ENCODE data around the gene ABI3. TPM values are rescaled to one million over a fixed set of nuclear protein-coding genes. Genes with fewer than 3 reads are reported as not detected.
A peak's percentile ranks its signal among the peaks of the same experiment; 100 is the strongest.
"Not testable (repeated sequence)": the region's sequence is repeated elsewhere in the genome, so short reads cannot be mapped to it uniquely, and the experiment has no call there.

ABI3 gene
- total RNA-seq, 1 experiment from 2014 or later = not detected

DNA sequence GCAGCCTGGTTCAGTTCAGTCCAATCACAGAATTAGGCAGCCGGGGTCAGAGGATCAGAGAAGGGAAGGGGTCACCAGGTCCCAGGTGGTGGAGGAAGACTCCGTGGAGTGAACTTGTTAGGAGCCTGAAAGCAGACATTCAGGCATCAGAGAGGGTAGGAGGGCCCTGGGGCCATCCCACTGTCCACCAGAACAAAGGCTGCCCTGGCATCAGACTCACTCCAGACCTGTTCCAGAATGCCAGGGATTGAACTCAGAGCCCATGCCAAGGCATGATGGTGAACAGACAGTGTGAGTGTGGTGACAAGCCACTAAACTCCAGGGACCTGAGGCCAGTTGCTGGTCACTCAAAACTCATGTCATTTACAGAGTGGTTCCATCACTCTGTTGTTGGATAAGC, 40.3 kb upstream of the ABI3 start:
- Mint-ChIP-seq H3K4me3 (ENCODE audit: unreplicated experiment) (no peak overlapping the region), H3K27me3 (ENCODE audit: insufficient read depth, unreplicated experiment) (peaks cover 37% of the 10 kb centered on the region), H3K36me3 (ENCODE audit: insufficient read depth, unreplicated experiment) (no peaks in the 10 kb centered on the region), H3K27ac (ENCODE audit: low read depth, unreplicated experiment) (no peak overlapping the region), H3K9me3 (ENCODE audit: unreplicated experiment) (peaks cover 16% of the 10 kb centered on the region), H3K4me1 (ENCODE audit: insufficient read depth, unreplicated experiment) (no peaks in the 10 kb centered on the region)
- no peak for DNase-seq (ENCODE audit: unreplicated experiment)
- intact Hi-C loops (cut with micrococcal nuclease) = no loop called here
- no TSS peak for BruUV-seq (replicated peaks)
- ChIA-PET POLR2A (no interaction called here), CTCF (interaction anchor here (1.4 kb wide), 1 partner anchor 9 kb away, joined by 7 read pairs; no protein-coding TSS in a partner anchor)
- TF ChIP-seq, protein P1, sequence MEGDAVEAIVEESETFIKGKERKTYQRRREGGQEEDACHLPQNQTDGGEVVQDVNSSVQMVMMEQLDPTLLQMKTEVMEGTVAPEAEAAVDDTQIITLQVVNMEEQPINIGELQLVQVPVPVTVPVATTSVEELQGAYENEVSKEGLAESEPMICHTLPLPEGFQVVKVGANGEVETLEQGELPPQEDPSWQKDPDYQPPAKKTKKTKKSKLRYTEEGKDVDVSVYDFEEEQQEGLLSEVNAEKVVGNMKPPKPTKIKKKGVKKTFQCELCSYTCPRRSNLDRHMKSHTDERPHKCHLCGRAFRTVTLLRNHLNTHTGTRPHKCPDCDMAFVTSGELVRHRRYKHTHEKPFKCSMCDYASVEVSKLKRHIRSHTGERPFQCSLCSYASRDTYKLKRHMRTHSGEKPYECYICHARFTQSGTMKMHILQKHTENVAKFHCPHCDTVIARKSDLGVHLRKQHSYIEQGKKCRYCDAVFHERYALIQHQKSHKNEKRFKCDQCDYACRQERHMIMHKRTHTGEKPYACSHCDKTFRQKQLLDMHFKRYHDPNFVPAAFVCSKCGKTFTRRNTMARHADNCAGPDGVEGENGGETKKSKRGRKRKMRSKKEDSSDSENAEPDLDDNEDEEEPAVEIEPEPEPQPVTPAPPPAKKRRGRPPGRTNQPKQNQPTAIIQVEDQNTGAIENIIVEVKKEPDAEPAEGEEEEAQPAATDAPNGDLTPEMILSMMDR (IDR thresholded peaks at IDR 0.05; ENCODE audit: unreplicated experiment) = no peak

DNA sequence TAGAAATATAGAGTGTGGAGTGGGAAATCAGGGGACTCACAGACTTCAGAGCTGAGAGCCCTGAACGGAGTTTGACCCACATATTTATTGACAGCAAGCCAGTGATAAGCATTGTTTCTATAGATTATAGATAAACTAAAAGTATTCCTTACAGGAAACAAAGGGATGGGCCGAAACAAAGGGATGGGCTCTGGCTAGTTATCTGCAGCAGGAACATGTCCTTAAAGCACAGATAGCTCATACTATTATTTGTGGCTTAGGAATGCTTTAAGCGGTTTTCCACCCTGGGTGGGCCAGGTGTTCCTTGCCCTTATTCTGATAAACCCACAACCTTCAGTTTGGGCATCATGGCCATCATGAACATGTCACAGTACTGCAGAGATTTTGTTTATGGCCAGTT, 39.8 kb upstream of the ABI3 start:
- BruUV-seq (replicated peaks); intact Hi-C loops (cut with micrococcal nuclease); H3K4me1 Mint-ChIP-seq (ENCODE audit: insufficient read depth, unreplicated experiment); H3K27ac Mint-ChIP-seq (ENCODE audit: low read depth, unreplicated experiment); DNase-seq (ENCODE audit: unreplicated experiment); POLR2A ChIA-PET; H3K36me3 Mint-ChIP-seq (ENCODE audit: insufficient read depth, unreplicated experiment); H3K4me3 Mint-ChIP-seq (ENCODE audit: unreplicated experiment): not testable (repeated sequence)
- H3K9me3 Mint-ChIP-seq (ENCODE audit: unreplicated experiment) = peaks cover 21% of the 10 kb centered on the region
- CTCF ChIA-PET = interaction anchor here (1.4 kb wide), 1 partner anchor 9 kb away, joined by 7 read pairs; no protein-coding TSS in a partner anchor
- H3K27me3 Mint-ChIP-seq (ENCODE audit: insufficient read depth, unreplicated experiment) = peaks cover 32% of the 10 kb centered on the region

DNA sequence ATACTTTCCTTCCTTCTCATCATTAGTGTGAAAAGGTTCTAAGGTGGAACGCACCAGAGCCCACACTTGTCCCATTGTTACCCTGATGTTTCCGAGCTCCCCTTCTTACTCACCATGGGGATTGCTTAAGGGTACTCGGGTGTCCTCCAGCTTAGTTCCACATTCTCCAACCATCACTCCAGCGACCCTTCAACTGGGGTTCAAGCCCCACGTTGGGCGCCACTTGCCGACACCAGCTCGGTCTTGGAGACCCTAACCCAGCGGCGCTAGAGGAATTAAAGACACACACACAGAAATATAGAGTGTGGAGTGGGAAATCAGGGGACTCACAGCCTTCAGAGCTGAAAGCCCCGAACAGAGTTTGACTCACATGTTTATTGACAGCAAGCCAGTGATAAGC, 34.5 kb upstream of the ABI3 start:
- intact Hi-C loops (cut with micrococcal nuclease); H3K4me3 Mint-ChIP-seq (ENCODE audit: unreplicated experiment); H3K36me3 Mint-ChIP-seq (ENCODE audit: insufficient read depth, unreplicated experiment); H3K27me3 Mint-ChIP-seq (ENCODE audit: insufficient read depth, unreplicated experiment); DNase-seq (ENCODE audit: unreplicated experiment); H3K27ac Mint-ChIP-seq (ENCODE audit: low read depth, unreplicated experiment); BruUV-seq (replicated peaks); H3K4me1 Mint-ChIP-seq (ENCODE audit: insufficient read depth, unreplicated experiment); POLR2A ChIA-PET: not testable (repeated sequence)
- peaks cover 25% of the 10 kb centered on the region for H3K9me3 Mint-ChIP-seq (ENCODE audit: unreplicated experiment)
- CTCF ChIA-PET = interaction anchor here (0.5 to 0.6 kb wide), 2 partner anchors 139 to 216 kb away, joined by 3 read pairs; no protein-coding TSS in a partner anchor

DNA sequence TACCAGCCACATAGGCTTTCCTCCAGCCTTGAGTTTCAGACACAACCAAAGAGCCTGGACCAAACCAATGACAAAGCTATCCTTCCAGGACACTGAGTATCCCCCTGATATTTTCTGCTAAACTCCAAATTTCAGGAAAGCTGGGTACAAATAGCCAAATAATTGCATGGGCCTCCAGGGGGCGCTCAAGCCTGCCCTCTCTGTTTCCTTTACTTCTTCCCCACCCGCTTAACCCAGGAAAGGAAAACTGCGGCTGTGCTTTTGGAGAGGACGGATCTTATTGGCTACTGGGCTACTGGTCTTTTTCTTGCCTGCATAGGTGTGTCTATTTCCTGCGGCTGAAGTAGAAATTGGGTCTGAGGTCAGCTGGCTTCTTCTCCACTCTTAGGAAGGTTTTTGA, 30.2 kb upstream of the ABI3 start:
- BruUV-seq (replicated peaks) = no TSS peak
- Mint-ChIP-seq H3K4me3 (ENCODE audit: unreplicated experiment) (no peak overlapping the region), H3K36me3 (ENCODE audit: insufficient read depth, unreplicated experiment) (no peaks in the 10 kb centered on the region), H3K27ac (ENCODE audit: low read depth, unreplicated experiment) (no peak overlapping the region), H3K27me3 (ENCODE audit: insufficient read depth, unreplicated experiment) (no peaks in the 10 kb centered on the region), H3K4me1 (ENCODE audit: insufficient read depth, unreplicated experiment) (no peaks in the 10 kb centered on the region), H3K9me3 (ENCODE audit: unreplicated experiment) (peaks cover 21% of the 10 kb centered on the region)
- ChIA-PET POLR2A (interaction anchor here (1.1 to 2.0 kb wide), 2 partner anchors 10 to 12 kb away, joined by 3 to 8 read pairs; no protein-coding TSS in a partner anchor), CTCF (interaction anchor here (0.7 to 1.6 kb wide), 4 partner anchors 10 to 272 kb away, joined by 3 to 7 read pairs (median 5); partner anchors contain the start of gene UBE2Z)
- TF ChIP-seq, protein P1 (IDR thresholded peaks at IDR 0.05; ENCODE audit: unreplicated experiment) = peak; percentile 53
- intact Hi-C loops (cut with micrococcal nuclease) = no loop called here
- peak; percentile 68 for DNase-seq (ENCODE audit: unreplicated experiment)

DNA sequence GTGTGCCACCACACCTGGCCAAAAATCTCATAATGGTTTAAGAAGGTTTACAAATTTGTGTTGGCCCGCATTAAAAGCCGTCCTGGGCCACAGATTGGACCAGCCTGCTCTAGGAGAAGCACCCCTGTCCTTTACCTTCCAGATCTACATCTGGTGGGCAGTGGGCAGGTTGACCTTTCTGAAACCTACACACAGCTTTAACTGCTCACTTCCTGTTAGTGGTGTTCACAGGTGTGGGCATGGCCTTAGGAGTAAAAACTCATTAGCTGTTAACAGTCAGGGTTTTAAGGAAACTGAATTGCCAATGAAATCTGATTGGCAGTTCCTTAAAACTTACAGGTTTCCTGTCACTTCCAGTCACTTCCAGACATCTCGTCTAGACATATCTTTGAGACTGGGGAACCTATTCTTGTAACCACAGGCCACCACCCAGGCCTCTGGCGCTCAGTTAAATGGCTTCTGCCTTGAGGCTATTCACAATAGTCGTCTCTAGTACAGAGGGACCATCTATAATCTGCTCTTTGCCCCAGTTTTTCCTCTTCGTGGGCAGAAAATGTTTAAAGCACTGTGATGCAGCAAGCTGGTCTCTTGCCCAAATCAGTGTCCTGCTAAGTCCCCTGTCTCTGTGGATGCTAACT, 29.4 kb upstream of the ABI3 start:
- BruUV-seq (replicated peaks) = no TSS peak
- CTCF ChIA-PET = interaction anchor here (0.6 to 1.3 kb wide), 3 partner anchors 24 to 996 kb away, joined by 3 to 6 read pairs (median 3); no protein-coding TSS in a partner anchor

More for the DNA sequence above, 29.4 kb upstream of the ABI3 start:
- no peak overlapping the region for H3K27ac Mint-ChIP-seq (ENCODE audit: low read depth, unreplicated experiment)
- H3K27me3 Mint-ChIP-seq (ENCODE audit: insufficient read depth, unreplicated experiment) = no peaks in the 10 kb centered on the region
- POLR2A ChIA-PET = interaction anchor here (1.4 to 2.0 kb wide), 2 partner anchors 9 to 11 kb away, joined by 3 to 8 read pairs; no protein-coding TSS in a partner anchor
- DNase-seq (ENCODE audit: unreplicated experiment) = no peak
- intact Hi-C loops (cut with micrococcal nuclease) = no loop called here
- no peaks in the 10 kb centered on the region for H3K4me1 Mint-ChIP-seq (ENCODE audit: insufficient read depth, unreplicated experiment)
- H3K36me3 Mint-ChIP-seq (ENCODE audit: insufficient read depth, unreplicated experiment) = no peaks in the 10 kb centered on the region
- peaks cover 13% of the 10 kb centered on the region for H3K9me3 Mint-ChIP-seq (ENCODE audit: unreplicated experiment)
- TF ChIP-seq, protein P1 (IDR thresholded peaks at IDR 0.05; ENCODE audit: unreplicated experiment) = no peak
- H3K4me3 Mint-ChIP-seq (ENCODE audit: unreplicated experiment) = no peak overlapping the region

All from MCF 10A (cell line).